GM23338 (cell line): ENCODE results near the gene OR5L1.

Source experiments
- CREB1 ChIP-seq: fragments of 250-450 bp; sonication (Bioruptor Pico); IDR thresholded peaks from 2 replicates; pipeline ENCODE4 v1.5.0; 2020; ENCODE audit warnings: low read depth, mild to moderate bottlenecking, moderate library complexity
- EZH2 ChIP-seq: fragments of 200-600 bp; sonication (generic); IDR thresholded peaks from one replicate; pipeline ENCODE4 v1.8.0; 2017; ENCODE audit warnings: antibody characterized with exemption, mild to moderate bottlenecking, low read depth; ENCODE audit not compliant: unreplicated experiment
- EZH2phosphoT487 ChIP-seq: fragments of 200-600 bp; sonication (generic); IDR thresholded peaks from one replicate; pipeline ENCODE4 v1.8.1; 2018; ENCODE audit warnings: antibody characterized with exemption; ENCODE audit not compliant: unreplicated experiment
- JUNB ChIP-seq: IDR thresholded peaks from one replicate; pipeline ENCODE4 v1.6.1; 2016; ENCODE audit warnings: antibody characterized with exemption; ENCODE audit not compliant: unreplicated experiment
- POLR2AphosphoS5 ChIP-seq: IDR thresholded peaks from 2 replicates; pipeline ENCODE4 v1.6.1; 2016; ENCODE audit warnings: antibody characterized with exemption, low read depth
- TF ChIP-seq, protein P1 (sequence below), 2 experiments: fragments of 200-600 bp in 1 of 2; sonication (generic) in 1 of 2; conservative IDR thresholded peaks; 2 replicates each; pipeline versions ENCODE4 v1.5.1 to v1.6.1; 2016 to 2017; ENCODE audit warnings: antibody characterized with exemption in 2 of 2, low read depth in 2 of 2, mild to moderate bottlenecking in 2 of 2, moderate library complexity in 1 of 2
- TF ChIP-seq, protein P2 (sequence below): IDR thresholded peaks from one replicate; pipeline ENCODE4 v1.6.1; 2018; ENCODE audit warnings: antibody characterized with exemption; ENCODE audit not compliant: unreplicated experiment

- TF ChIP-seq, protein P1, sequence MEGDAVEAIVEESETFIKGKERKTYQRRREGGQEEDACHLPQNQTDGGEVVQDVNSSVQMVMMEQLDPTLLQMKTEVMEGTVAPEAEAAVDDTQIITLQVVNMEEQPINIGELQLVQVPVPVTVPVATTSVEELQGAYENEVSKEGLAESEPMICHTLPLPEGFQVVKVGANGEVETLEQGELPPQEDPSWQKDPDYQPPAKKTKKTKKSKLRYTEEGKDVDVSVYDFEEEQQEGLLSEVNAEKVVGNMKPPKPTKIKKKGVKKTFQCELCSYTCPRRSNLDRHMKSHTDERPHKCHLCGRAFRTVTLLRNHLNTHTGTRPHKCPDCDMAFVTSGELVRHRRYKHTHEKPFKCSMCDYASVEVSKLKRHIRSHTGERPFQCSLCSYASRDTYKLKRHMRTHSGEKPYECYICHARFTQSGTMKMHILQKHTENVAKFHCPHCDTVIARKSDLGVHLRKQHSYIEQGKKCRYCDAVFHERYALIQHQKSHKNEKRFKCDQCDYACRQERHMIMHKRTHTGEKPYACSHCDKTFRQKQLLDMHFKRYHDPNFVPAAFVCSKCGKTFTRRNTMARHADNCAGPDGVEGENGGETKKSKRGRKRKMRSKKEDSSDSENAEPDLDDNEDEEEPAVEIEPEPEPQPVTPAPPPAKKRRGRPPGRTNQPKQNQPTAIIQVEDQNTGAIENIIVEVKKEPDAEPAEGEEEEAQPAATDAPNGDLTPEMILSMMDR (conservative IDR thresholded peaks at IDR 0.05; ENCODE audit: low read depth in 2 of 2) = no peak
- TF ChIP-seq CREB1 (CRISPR knock-in tag) (no peak), POLR2AphosphoS5 (no peak), EZH2phosphoT487 (no peak), EZH2 (no peak), JUNB (no peak)
- TF ChIP-seq, protein P2, sequence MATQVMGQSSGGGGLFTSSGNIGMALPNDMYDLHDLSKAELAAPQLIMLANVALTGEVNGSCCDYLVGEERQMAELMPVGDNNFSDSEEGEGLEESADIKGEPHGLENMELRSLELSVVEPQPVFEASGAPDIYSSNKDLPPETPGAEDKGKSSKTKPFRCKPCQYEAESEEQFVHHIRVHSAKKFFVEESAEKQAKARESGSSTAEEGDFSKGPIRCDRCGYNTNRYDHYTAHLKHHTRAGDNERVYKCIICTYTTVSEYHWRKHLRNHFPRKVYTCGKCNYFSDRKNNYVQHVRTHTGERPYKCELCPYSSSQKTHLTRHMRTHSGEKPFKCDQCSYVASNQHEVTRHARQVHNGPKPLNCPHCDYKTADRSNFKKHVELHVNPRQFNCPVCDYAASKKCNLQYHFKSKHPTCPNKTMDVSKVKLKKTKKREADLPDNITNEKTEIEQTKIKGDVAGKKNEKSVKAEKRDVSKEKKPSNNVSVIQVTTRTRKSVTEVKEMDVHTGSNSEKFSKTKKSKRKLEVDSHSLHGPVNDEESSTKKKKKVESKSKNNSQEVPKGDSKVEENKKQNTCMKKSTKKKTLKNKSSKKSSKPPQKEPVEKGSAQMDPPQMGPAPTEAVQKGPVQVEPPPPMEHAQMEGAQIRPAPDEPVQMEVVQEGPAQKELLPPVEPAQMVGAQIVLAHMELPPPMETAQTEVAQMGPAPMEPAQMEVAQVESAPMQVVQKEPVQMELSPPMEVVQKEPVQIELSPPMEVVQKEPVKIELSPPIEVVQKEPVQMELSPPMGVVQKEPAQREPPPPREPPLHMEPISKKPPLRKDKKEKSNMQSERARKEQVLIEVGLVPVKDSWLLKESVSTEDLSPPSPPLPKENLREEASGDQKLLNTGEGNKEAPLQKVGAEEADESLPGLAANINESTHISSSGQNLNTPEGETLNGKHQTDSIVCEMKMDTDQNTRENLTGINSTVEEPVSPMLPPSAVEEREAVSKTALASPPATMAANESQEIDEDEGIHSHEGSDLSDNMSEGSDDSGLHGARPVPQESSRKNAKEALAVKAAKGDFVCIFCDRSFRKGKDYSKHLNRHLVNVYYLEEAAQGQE = no peak
Measured at GRCh38 chr11:55819330-55819729, 8.2 kb downstream of the OR5L1 start, which contains the start of gene OR5D18.
